Osteoblast (primary cell): ENCODE data around the gene HIPK4. TPM values are rescaled to one million over a fixed set of nuclear protein-coding genes. Genes with fewer than 3 reads are reported as not detected.
"Not testable (repeated sequence)": the region's sequence is repeated elsewhere in the genome, so short reads cannot be mapped to it uniquely, and the experiment has no call there.

Source experiments
- DNase-seq: peaks from one replicate; pipeline ENCODE4 v3.0.0; 2011; ENCODE audit warnings: low spot score, mixed read lengths; ENCODE audit not compliant: insufficient read length; ENCODE audit errors: missing footprints
- H2AFZ ChIP-seq: 2 replicates; pipeline ENCODE4 v1.6.0; 2011; ENCODE audit warnings: mild to moderate bottlenecking, low read length
- H3K27ac ChIP-seq: 2 replicates; pipeline ENCODE4 v1.5.1; 2011; ENCODE audit warnings: mild to moderate bottlenecking, low read depth, low read length, moderate library complexity
- H3K27me3 ChIP-seq: 2 replicates; pipeline ENCODE4 v1.6.0; 2012; ENCODE audit warnings: mild to moderate bottlenecking, control low read depth, inconsistent platforms, low read length, moderate library complexity; ENCODE audit not compliant: insufficient read depth
- H3K36me3 ChIP-seq: 2 replicates; pipeline ENCODE4 v1.5.1; 2011; ENCODE audit warnings: mild to moderate bottlenecking, low read length, control low read depth, moderate library complexity; ENCODE audit not compliant: insufficient read depth
- H3K4me1 ChIP-seq: 2 replicates; pipeline ENCODE4 v1.5.1; 2011; ENCODE audit warnings: mild to moderate bottlenecking, low read length, control low read depth, moderate library complexity; ENCODE audit not compliant: insufficient read depth
- H3K4me2 ChIP-seq: 2 replicates; pipeline ENCODE4 v1.6.0; 2011; ENCODE audit warnings: mild to moderate bottlenecking, low read length; ENCODE audit not compliant: insufficient read depth
- H3K4me3 ChIP-seq: fragments of 200-600 bp; sonication (generic); 3 replicates; pipeline ENCODE4 v1.5.1; 2012; ENCODE audit warnings: mild to moderate bottlenecking, low read length, inconsistent platforms; ENCODE audit not compliant: insufficient read depth
- H3K79me2 ChIP-seq: 2 replicates; pipeline ENCODE4 v1.6.0; 2012; ENCODE audit warnings: mild to moderate bottlenecking, low read length, control low read depth, inconsistent platforms; ENCODE audit not compliant: insufficient read depth
- H3K9me3 ChIP-seq: 2 replicates; pipeline ENCODE4 v1.5.1; 2011; ENCODE audit warnings: low read depth, low read length, control low read depth
- H4K20me1 ChIP-seq: 2 replicates; pipeline ENCODE4 v1.6.0; 2012; ENCODE audit warnings: mild to moderate bottlenecking, low read length, control low read depth; ENCODE audit not compliant: insufficient read depth
- CTCF ChIP-seq: IDR thresholded peaks from 2 replicates; pipeline ENCODE4 v1.5.1; 2011; ENCODE audit warnings: mild to moderate bottlenecking, low read depth, low read length, moderate library complexity; ENCODE audit errors: extremely low read depth
- total RNA-seq: library from RNA; depleted of rRNA; stranded (reverse); fragments of >200 nt; gene quantifications from 2 replicates; pipeline ENCODE4 v1.2.3, GENCODE V29; 2012

The HIPK4 gene
- total RNA-seq, 1 donor: 0.36 TPM

DNA sequence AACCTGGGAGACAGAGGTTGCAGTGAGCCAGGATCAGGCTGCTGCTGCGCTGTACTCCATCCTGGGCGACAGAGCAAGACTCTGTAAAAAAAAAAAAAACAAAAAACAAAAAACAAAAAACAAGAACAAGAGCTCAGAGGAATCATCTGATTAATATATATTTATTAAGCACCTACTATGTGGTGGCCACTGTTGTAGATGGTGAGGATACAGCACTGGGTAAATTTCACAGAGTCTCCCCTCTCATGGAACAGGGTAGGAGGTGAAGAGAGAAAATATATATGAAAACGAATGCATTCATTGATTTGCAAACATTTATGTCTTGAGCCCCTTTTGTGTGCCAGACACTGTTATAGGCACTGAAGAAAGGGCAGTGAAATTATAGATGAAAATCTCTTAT is 41.7 kb upstream of the HIPK4 start:
- Histone ChIP-seq H3K36me3 (no peaks in the 10 kb centered on the region), H3K27me3 (no peaks in the 10 kb centered on the region), H3K27ac (no peak overlapping the region), H4K20me1 (no peaks in the 10 kb centered on the region), H3K4me3 (no peak overlapping the region), H2AFZ (no peak overlapping the region), H3K9me3 (no peaks in the 10 kb centered on the region), H3K79me2 (no peaks in the 10 kb centered on the region), H3K4me2 (no peak overlapping the region), H3K4me1 (peaks cover 12% of the 10 kb centered on the region)
- TF ChIP-seq CTCF: no peak
- DNase-seq: no peak

- H3K4me1 ChIP-seq: peaks cover 16% of the 10 kb centered on the region
- not testable (repeated sequence) for H3K4me3 ChIP-seq, H3K27me3 ChIP-seq, H3K9me3 ChIP-seq, H2AFZ ChIP-seq, H3K36me3 ChIP-seq, H3K27ac ChIP-seq, DNase-seq, H3K4me2 ChIP-seq, H3K79me2 ChIP-seq, H4K20me1 ChIP-seq
Observed at GRCh38 chr19:40430242-40430641, 40.3 kb upstream of the HIPK4 start.

DNA sequence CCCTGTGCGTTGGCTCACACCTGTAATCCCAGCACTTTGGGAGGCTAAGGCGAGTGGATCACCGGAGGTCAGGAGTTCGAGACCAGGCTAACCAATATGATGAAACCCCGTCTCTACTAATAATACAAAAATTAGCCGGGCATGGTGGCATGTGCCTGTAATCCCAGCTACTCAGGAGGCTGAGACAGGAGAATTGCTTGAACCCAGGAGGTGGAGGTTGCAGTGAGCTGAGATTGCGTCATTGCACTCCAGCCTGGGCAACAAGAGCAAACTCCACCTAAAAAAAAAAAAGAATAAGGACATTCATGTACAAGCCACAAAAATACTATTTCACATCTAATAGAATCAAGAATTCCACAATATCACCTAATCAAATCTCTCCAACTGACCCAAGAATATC is 38.2 kb upstream of the HIPK4 start:
- H3K36me3 ChIP-seq, H3K4me2 ChIP-seq, DNase-seq, H3K4me3 ChIP-seq, H2AFZ ChIP-seq, H4K20me1 ChIP-seq, H3K27me3 ChIP-seq, H3K27ac ChIP-seq, H3K9me3 ChIP-seq: not testable (repeated sequence)
- Histone ChIP-seq H3K4me1 (peaks cover 12% of the 10 kb centered on the region), H3K79me2 (peaks cover 19% of the 10 kb centered on the region)

DNA sequence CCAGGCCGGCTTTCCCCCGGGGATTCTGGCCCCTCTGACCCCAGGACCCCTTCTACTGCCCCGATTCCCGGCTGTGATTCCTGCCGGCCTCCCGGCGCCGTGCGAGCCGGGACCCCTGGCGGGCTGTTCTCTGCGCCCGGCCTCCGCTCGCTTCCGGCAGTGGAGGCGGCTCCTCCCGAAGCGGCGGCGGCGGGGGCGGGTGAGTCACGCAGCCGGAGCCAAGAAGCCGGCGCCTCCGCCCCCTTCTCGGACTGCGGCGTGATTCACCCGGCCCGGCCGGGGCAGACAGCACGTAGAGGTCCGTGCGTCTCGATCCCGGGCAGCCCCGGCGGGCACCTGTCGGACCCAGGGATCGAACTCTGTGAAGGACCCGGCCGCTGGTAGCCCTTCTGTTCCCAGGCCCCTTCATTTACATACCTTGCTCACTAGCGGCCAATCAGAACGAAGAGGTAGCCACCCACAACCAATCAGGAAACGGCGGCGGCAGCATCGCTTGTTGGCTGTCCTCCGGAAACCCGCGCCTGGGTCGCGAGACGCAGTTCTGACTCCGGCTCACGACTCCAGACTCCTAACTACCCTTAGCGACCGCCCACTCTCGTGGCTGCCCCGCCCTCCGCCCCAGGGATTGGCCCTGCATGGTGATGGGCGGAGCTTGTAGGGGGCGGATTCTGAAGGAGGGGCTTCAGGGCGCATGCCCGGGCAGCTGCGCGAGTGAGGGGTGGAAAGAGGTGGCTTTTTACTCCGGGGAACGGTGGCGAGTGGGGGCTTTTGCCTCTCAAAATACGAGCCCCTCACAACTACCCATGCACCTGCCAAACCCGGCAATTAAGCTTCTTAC is 35.7 kb upstream of the HIPK4 start, which contains the start of gene SERTAD1:
Gene SERTAD1, minus strand, starts transcription at position 543 of the 838 bp plus-strand sequence. CDS start 2,446 bp downstream, outside the sequence.
- H3K27me3 ChIP-seq: no peaks in the 10 kb centered on the region
- H3K4me1 ChIP-seq: peaks cover 20% of the 10 kb centered on the region
- DNase-seq: peak; percentile 99
- peak within 1 kb of the TSS; percentile 97 for H3K4me3 ChIP-seq
- peak; percentile 38 for TF ChIP-seq CTCF
- peak within 1 kb of the TSS; percentile 89 for H3K4me2 ChIP-seq
- H2AFZ ChIP-seq: peak within 1 kb of the TSS; percentile 75
- no peaks in the 10 kb centered on the region for H4K20me1 ChIP-seq
- no peaks in the 10 kb centered on the region for H3K9me3 ChIP-seq
- peaks cover 15% of the 10 kb centered on the region for H3K36me3 ChIP-seq
- H3K79me2 ChIP-seq: peaks cover 32% of the 10 kb centered on the region
- peak within 1 kb of the TSS; percentile 95 for H3K27ac ChIP-seq
